CD4-positive, alpha-beta T cell treated with Interleukin-12 subunit alpha and Interleukin-12 subunit beta, for 1 hour (primary cell): ENCODE data around the gene VPS11.
"Not testable (repeated sequence)": the region's sequence is repeated elsewhere in the genome, so short reads cannot be mapped to it uniquely, and the experiment has no call there.

Experiments
- DNase-seq: peaks from one replicate; pipeline ENCODE4 v3.0.0-alpha.2; 2020

The VPS11 gene

GRCh38 chr11:119067371-119068222 lies at the start of gene VPS11:
Gene VPS11 (plus strand): TSS chr11:119067818. CDS start chr11:119067824, 6 bp downstream.
- peak; percentile 97 for DNase-seq

GRCh38 chr11:119018074-119018938 lies 49.3 kb upstream of the VPS11 start, which contains the start of the genes RPS25 and TRAPPC4:
Gene RPS25 (minus strand): TSS chr11:119018343. CDS start chr11:119018284, 59 bp downstream.
Gene TRAPPC4 (plus strand): TSS chr11:119018766. CDS start chr11:119018796, 30 bp downstream.
- DNase-seq = peak; percentile 95

GRCh38 chr11:119019996-119020395 lies 47.6 kb upstream of the VPS11 start:
- DNase-seq = no peak

- no peak for DNase-seq
These were observed 46.0 kb upstream of the VPS11 start for GRCh38 chr11:119021631-119022030.

- DNase-seq = no peak
These were observed 43.9 kb upstream of the VPS11 start for GRCh38 chr11:119023741-119024140.

- no peak for DNase-seq
These were observed 43.1 kb upstream of the VPS11 start for GRCh38 chr11:119024430-119025098.

- no peak for DNase-seq
These were observed 42.5 kb upstream of the VPS11 start for GRCh38 chr11:119025099-119025473.

GRCh38 chr11:119025541-119025940 lies 42.1 kb upstream of the VPS11 start:
- DNase-seq = no peak

- no peak for DNase-seq
These were observed 41.4 kb upstream of the VPS11 start for GRCh38 chr11:119025978-119026766.

GRCh38 chr11:119026970-119027369 lies 40.6 kb upstream of the VPS11 start:
- DNase-seq = no peak

- DNase-seq = no peak
These were observed 39.9 kb upstream of the VPS11 start for GRCh38 chr11:119027561-119028345.

GRCh38 chr11:119028346-119029068 lies 39.1 kb upstream of the VPS11 start:
- DNase-seq = no peak

- DNase-seq = no peak
These were observed 38.6 kb upstream of the VPS11 start for GRCh38 chr11:119029069-119029339.

- DNase-seq = no peak
These were observed 38.1 kb upstream of the VPS11 start for GRCh38 chr11:119029340-119030028.

GRCh38 chr11:119030029-119030328 lies 37.6 kb upstream of the VPS11 start:
- DNase-seq = no peak

- peak; percentile 100 for DNase-seq
These were observed 37.1 kb upstream of the VPS11 start, which contains the start of gene SLC37A4 for GRCh38 chr11:119030329-119031047. Gene SLC37A4 (minus strand): TSS chr11:119030877.

GRCh38 chr11:119031912-119032280 lies 35.7 kb upstream of the VPS11 start:
- no peak for DNase-seq

- DNase-seq = not testable (repeated sequence)
These were observed 34.2 kb upstream of the VPS11 start for GRCh38 chr11:119033421-119033820.

GRCh38 chr11:119034813-119035212 lies 32.8 kb upstream of the VPS11 start:
- no peak for DNase-seq

- DNase-seq = no peak
These were observed 28.7 kb upstream of the VPS11 start for GRCh38 chr11:119038884-119039283.
